HG02885 (cell line): Measurements from ENCODE around the gene ARF3.
A peak's percentile ranks its signal among the peaks of the same experiment; 100 is the strongest.
"Not testable (repeated sequence)": the region's sequence is repeated elsewhere in the genome, so short reads cannot be mapped to it uniquely, and the experiment has no call there.

Experiments used
- ATAC-seq: cut with Tn5 transposase; IDR thresholded peaks from one replicate; pipeline ENCODE4 v1.9.1; 2021; ENCODE audit warnings: mild to moderate bottlenecking; ENCODE audit not compliant: unreplicated experiment, poor library complexity

The ARF3 gene

GRCh38 chr12:48933664-48934311 is 23.5 kb downstream of the ARF3 start:
- ATAC-seq: no peak

- no peak for ATAC-seq
These were observed 24.4 kb downstream of the ARF3 start for GRCh38 chr12:48932878-48933277.

GRCh38 chr12:48930475-48930874 is 26.8 kb downstream of the ARF3 start:
- no peak for ATAC-seq

- no peak for ATAC-seq
These were observed 27.7 kb downstream of the ARF3 start for GRCh38 chr12:48929551-48929950.

- ATAC-seq: no peak
These were observed 30.0 kb downstream of the ARF3 start for GRCh38 chr12:48927261-48927660.

GRCh38 chr12:48925304-48926011 is 31.8 kb downstream of the ARF3 start, which contains the start of gene FKBP11:
Gene FKBP11 (minus strand): TSS chr12:48925492. CDS start chr12:48925428, 64 bp downstream.
- peak; percentile 75 for ATAC-seq

- ATAC-seq: peak; percentile 81
These were observed 32.5 kb downstream of the ARF3 start for GRCh38 chr12:48924617-48925303.

GRCh38 chr12:48923117-48923516 is 34.2 kb downstream of the ARF3 start:
- no peak for ATAC-seq

GRCh38 chr12:48917857-48918537 is 39.3 kb downstream of the ARF3 start:
- no peak for ATAC-seq

GRCh38 chr12:48910196-48910595 is 47.1 kb downstream of the ARF3 start:
- ATAC-seq: no peak

- ATAC-seq: not testable (repeated sequence)
These were observed 47.6 kb downstream of the ARF3 start for GRCh38 chr12:48909698-48910097.

GRCh38 chr12:48907245-48907644 is 50.0 kb downstream of the ARF3 start:
- no peak for ATAC-seq

GRCh38 chr12:48903982-48904411 is 53.3 kb downstream of the ARF3 start:
- peak; percentile 87 for ATAC-seq

GRCh38 chr12:48903363-48903981 is 53.8 kb downstream of the ARF3 start:
- ATAC-seq: peak; percentile 9

- ATAC-seq: no peak
These were observed 56.0 kb downstream of the ARF3 start for GRCh38 chr12:48901278-48901677.

- ATAC-seq: no peak
These were observed 57.6 kb downstream of the ARF3 start for GRCh38 chr12:48899651-48900050.

- ATAC-seq: no peak
These were observed 63.0 kb downstream of the ARF3 start for GRCh38 chr12:48894271-48894670.

- peak; percentile 75 for ATAC-seq
These were observed 66.4 kb downstream of the ARF3 start for GRCh38 chr12:48890657-48891418.

- no peak for ATAC-seq
These were observed 67.6 kb downstream of the ARF3 start for GRCh38 chr12:48889679-48890078.
